GM18517 (cell line): ENCODE measurements around the gene DNM2.

Experiments
- ATAC-seq: cut with Tn5 transposase; IDR thresholded peaks from one replicate; pipeline ENCODE4 v1.9.1; 2021; ENCODE audit warnings: mild to moderate bottlenecking, moderate library complexity; ENCODE audit not compliant: unreplicated experiment

DNM2 gene

GRCh38 chr19:10769533-10770491, 51.9 kb downstream of the DNM2 start:
- no peak for ATAC-seq

GRCh38 chr19:10773969-10774368, 56.1 kb downstream of the DNM2 start:
- no peak for ATAC-seq

GRCh38 chr19:10774893-10775292, 57.0 kb downstream of the DNM2 start:
- ATAC-seq = no peak

GRCh38 chr19:10776900-10777650, 59.2 kb downstream of the DNM2 start:
- no peak for ATAC-seq

GRCh38 chr19:10780368-10780767, 62.5 kb downstream of the DNM2 start:
- ATAC-seq = no peak

- no peak for ATAC-seq
These were observed 64.9 kb downstream of the DNM2 start for GRCh38 chr19:10782795-10783194.

GRCh38 chr19:10784257-10784656, 66.4 kb downstream of the DNM2 start:
- ATAC-seq = no peak

- ATAC-seq = no peak
These were observed 70.3 kb downstream of the DNM2 start for GRCh38 chr19:10788146-10788545.

GRCh38 chr19:10789866-10790265, 72.0 kb downstream of the DNM2 start:
- no peak for ATAC-seq

- ATAC-seq = no peak
These were observed 78.8 kb downstream of the DNM2 start for GRCh38 chr19:10796653-10797052.

GRCh38 chr19:10797078-10797477, 79.2 kb downstream of the DNM2 start:
- ATAC-seq = no peak

GRCh38 chr19:10797541-10798256, 79.8 kb downstream of the DNM2 start:
- ATAC-seq = no peak

GRCh38 chr19:10800488-10800887, 82.6 kb downstream of the DNM2 start:
- no peak for ATAC-seq

- ATAC-seq = no peak
These were observed 84.6 kb downstream of the DNM2 start for GRCh38 chr19:10802479-10802878.

- ATAC-seq = no peak
These were observed 85.4 kb downstream of the DNM2 start for GRCh38 chr19:10803252-10803651.

GRCh38 chr19:10805065-10805757, 87.3 kb downstream of the DNM2 start:
- ATAC-seq = no peak

- ATAC-seq = no peak
These were observed 87.9 kb downstream of the DNM2 start for GRCh38 chr19:10805758-10806247.

- ATAC-seq = no peak
These were observed 91.2 kb downstream of the DNM2 start for GRCh38 chr19:10808937-10809649.

GRCh38 chr19:10809651-10810285, 91.9 kb downstream of the DNM2 start:
- ATAC-seq = no peak
